HG03135 (cell line): ENCODE results near the gene ACSL6.

Source experiments
- ATAC-seq: cut with Tn5 transposase; IDR thresholded peaks from one replicate; pipeline ENCODE4 v1.9.1; 2021; ENCODE audit warnings: mild to moderate bottlenecking, moderate library complexity; ENCODE audit not compliant: unreplicated experiment

ACSL6 gene

GRCh38 chr5:132017738-132018625 lies 6.5 kb upstream of the ACSL6 start:
- ATAC-seq, result no peak

- no peak for ATAC-seq
Measured at GRCh38 chr5:132017316-132017715, 5.9 kb upstream of the ACSL6 start.

GRCh38 chr5:132016721-132017250 lies 5.3 kb upstream of the ACSL6 start:
- no peak for ATAC-seq

- ATAC-seq, result no peak
Measured at GRCh38 chr5:132013711-132014110, 2.3 kb upstream of the ACSL6 start.

- no peak for ATAC-seq
Measured at GRCh38 chr5:132013006-132013689, 1.7 kb upstream of the ACSL6 start.

- ATAC-seq, result no peak
Measured at GRCh38 chr5:132012371-132013005, 1.0 kb upstream of the ACSL6 start.

- no peak for ATAC-seq
Measured at GRCh38 chr5:132010989-132011621, 353 bp downstream of the ACSL6 start.

GRCh38 chr5:132010645-132010988 lies 841 bp downstream of the ACSL6 start:
- ATAC-seq, result no peak

- no peak for ATAC-seq
Measured at GRCh38 chr5:132009706-132010405, 1.6 kb downstream of the ACSL6 start.

GRCh38 chr5:132008961-132009680 lies 2.3 kb downstream of the ACSL6 start:
- no peak for ATAC-seq

- ATAC-seq, result no peak
Measured at GRCh38 chr5:132008163-132008473, 3.3 kb downstream of the ACSL6 start.

GRCh38 chr5:132007399-132008162 lies 3.9 kb downstream of the ACSL6 start:
- peak; percentile 51 for ATAC-seq

GRCh38 chr5:132006331-132007120 lies 4.9 kb downstream of the ACSL6 start:
- ATAC-seq, result no peak

- no peak for ATAC-seq
Measured at GRCh38 chr5:132005591-132005990, 5.9 kb downstream of the ACSL6 start.

GRCh38 chr5:132003982-132004381 lies 7.5 kb downstream of the ACSL6 start:
- ATAC-seq, result no peak

GRCh38 chr5:132003170-132003744 lies 8.2 kb downstream of the ACSL6 start:
- ATAC-seq, result no peak

- ATAC-seq, result no peak
Measured at GRCh38 chr5:132002757-132003156, 8.7 kb downstream of the ACSL6 start.
